LNCAP (cell line): Measurements from ENCODE around the gene ADGRG4.

Experiments
- TF ChIP-seq, protein P1 (sequence below): fragments of 450-650 bp; IDR thresholded peaks from 2 replicates; pipeline ENCODE4 v1.5.1; 2017; ENCODE audit warnings: mild to moderate bottlenecking

ADGRG4 gene

DNA sequence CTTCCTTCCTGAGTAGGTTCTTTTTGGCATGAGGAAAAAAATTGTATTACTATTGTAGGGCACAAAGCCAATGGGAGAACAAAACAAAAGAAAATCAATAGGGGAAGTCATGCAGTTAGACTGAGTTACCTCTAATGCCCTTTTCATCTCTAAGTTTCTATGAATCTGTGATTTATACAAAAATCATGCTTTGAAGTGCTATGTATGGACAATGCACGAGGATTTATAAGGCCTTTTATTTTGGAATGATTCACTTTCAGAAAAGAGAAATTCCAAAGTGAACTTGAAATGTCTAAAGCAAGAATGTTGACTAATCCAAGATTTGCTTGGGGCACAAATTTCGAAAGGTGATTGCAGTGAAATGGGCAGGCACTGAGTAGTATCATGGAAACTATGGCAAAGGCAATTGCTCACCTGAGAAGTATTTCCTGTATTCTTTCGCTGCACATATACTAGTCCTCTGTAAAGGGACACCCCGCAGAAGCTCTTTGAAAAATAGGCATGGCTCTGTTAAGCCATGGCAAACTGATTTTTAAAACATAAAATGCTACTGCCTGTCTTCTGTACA lies 52.8 kb downstream of the ADGRG4 start:
- TF ChIP-seq, protein P1, sequence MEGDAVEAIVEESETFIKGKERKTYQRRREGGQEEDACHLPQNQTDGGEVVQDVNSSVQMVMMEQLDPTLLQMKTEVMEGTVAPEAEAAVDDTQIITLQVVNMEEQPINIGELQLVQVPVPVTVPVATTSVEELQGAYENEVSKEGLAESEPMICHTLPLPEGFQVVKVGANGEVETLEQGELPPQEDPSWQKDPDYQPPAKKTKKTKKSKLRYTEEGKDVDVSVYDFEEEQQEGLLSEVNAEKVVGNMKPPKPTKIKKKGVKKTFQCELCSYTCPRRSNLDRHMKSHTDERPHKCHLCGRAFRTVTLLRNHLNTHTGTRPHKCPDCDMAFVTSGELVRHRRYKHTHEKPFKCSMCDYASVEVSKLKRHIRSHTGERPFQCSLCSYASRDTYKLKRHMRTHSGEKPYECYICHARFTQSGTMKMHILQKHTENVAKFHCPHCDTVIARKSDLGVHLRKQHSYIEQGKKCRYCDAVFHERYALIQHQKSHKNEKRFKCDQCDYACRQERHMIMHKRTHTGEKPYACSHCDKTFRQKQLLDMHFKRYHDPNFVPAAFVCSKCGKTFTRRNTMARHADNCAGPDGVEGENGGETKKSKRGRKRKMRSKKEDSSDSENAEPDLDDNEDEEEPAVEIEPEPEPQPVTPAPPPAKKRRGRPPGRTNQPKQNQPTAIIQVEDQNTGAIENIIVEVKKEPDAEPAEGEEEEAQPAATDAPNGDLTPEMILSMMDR, result no peak

DNA sequence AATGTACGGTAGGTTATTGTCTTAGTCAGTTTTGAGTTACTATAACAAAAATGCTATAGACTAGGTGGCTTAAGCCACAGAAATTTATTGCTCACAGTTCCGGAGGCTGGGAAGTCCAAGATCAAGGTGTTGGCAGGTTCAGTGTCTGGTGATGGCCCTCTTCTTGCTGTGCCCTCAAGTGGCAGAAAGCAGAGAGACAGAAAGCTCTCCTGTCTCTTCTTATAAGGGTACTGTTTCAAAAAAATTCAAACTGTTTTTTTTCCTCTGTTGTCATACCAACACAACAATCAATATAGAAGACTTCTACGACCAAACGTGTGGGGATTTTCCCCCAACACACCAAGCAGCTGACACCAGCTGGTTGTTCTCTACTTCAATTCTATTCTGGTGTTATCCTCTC lies 53.4 kb downstream of the ADGRG4 start:
- TF ChIP-seq, protein P1, result no peak

DNA sequence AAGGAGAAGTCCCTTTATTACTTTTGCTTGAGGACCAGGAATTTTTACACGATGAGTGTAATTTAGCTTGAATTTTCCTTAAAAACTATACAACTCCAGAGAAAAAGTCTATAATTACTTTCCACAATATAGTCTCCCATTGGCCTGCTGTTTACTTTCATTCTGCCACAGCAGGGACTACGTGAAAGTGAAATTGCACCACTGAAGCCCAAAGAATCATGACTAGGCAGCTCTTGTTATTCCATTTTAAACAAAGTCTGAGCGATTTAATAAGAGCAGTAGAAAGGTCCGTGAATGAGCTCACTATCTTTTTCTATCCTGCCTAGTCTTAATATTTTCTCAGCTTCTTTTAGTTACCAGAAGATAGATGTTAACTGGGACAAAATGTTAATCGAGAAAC lies 68.6 kb downstream of the ADGRG4 start:
- TF ChIP-seq, protein P1, result no peak

DNA sequence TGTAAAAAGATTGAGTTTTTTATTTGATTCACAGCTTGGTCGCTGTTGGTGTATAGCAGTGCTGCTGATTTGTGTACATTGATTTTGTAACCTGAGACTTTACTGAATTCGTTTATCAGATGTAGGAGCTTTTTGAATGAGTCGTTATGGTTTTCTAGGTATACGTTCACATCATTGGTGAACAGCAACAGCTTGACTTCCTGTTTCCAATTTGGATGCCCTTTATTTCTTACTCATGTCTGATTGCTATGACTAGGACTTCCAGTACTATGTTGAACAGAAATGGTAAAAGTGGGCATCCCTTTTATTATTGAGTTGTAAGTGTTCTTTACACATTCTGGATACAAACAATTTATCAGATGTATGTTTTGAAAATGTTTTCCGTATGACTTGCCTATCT lies 76.0 kb downstream of the ADGRG4 start:
- TF ChIP-seq, protein P1, result no peak

DNA sequence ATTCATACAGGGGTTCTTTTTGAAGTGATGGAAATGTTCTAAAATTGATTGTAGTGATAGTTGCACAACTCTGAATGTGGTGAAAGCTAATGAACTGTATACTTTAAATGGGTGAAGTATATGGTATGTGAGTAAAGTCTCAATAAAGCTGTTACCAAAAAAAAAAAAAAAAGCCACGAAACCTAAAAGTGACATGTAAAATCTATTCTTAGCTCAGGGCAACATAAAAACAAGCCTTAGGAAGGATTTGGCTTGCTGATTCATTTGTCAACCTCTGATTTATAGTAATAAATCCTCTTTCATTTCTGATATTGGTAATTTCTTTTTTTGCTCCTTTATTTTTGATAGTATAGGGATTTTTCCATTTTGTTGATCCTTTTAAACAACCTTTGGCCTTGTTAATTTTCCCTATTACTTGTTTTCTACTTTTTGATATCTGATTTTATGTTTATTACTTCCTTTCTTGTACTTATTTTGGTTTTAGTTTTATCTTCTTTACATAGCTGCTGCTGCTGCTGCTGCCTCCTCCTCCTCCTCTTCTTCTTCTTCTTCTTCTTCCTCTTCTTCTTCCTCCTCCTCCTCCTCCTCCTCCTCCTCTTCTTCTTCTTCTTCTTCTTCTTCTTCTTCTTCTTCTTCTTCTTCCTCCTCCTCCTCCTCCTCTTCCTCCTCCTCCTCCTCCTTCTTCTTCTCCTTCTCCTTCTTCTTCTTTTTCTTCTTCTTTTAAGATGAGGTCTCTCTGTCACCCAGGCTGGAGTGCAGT lies 79.4 kb downstream of the ADGRG4 start:
- TF ChIP-seq, protein P1, result no peak

DNA sequence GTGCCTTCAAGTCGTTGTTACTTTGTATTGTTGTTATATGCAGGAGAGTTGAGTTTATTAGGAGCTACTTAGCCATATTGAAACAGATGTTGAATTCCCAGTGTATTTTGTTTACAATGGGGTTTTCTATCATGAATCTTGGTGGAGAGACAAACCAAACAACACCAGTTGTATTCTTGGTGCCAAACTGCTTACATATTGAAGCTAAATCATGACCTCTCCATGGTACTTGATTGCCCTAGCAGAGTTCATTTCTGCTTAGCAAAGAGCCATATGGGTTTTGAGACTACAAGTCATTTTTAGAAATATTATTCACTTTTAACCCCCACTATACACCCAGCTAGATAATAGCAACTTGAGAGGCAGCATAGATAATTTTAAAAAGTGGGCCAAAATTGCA lies 85.4 kb downstream of the ADGRG4 start:
- TF ChIP-seq, protein P1, result no peak

DNA sequence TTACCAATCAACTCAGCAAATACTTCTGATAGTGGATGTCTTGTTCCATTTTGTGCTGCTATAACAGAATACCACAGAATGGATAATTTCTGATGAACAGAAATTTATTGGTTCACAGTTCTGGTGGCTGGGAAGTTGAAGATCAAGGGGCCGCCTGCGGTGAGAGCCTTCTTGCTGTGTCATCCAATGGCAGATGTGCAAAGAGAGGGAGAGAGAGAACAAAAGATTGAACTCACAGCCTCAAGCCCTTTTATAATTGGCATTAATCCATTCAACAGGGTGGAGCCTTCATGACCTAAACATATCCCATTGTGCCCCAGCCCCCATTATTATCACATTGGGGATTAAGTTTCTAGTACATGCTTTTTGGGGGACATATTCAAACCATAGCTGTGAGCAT lies 86.1 kb downstream of the ADGRG4 start:
- TF ChIP-seq, protein P1, result no peak
